Inflammatory macrophage treated with lipopolysaccharide for 1 hour (primary cell): Measurements from ENCODE around the gene LYSMD1.
A peak's percentile ranks its signal among the peaks of the same experiment; 100 is the strongest.

Experiments
- DNase-seq, 2 donors: peaks; one replicate each; pipeline ENCODE4 v3.0.0-alpha.2; 2020 to 2022

LYSMD1 gene

GRCh38 chr1:151175041-151175741, 9.5 kb upstream of the LYSMD1 start:
- DNase-seq: no peak

- DNase-seq: no peak
Observed at GRCh38 chr1:151171190-151171589, 5.5 kb upstream of the LYSMD1 start.

- no peak for DNase-seq
Observed at GRCh38 chr1:151167116-151167515, 1.4 kb upstream of the LYSMD1 start.

GRCh38 chr1:151166505-151166956, 829 bp upstream of the LYSMD1 start:
- peak in 1 of 2 donors; percentile 7 for DNase-seq

- DNase-seq: no peak
Observed at GRCh38 chr1:151165281-151165737, 393 bp downstream of the LYSMD1 start.

GRCh38 chr1:151164732-151165280, 896 bp downstream of the LYSMD1 start:
- no peak for DNase-seq

- peak; percentile 53 to 70 for DNase-seq
Observed at GRCh38 chr1:151159373-151159772, 6.3 kb downstream of the LYSMD1 start.

GRCh38 chr1:151158751-151159251, 6.9 kb downstream of the LYSMD1 start:
- no peak for DNase-seq

GRCh38 chr1:151158326-151158725, 7.4 kb downstream of the LYSMD1 start:
- DNase-seq: peak; percentile 31 to 52

GRCh38 chr1:151157067-151157531, 8.6 kb downstream of the LYSMD1 start:
- DNase-seq: peak; percentile 47 to 60

GRCh38 chr1:151156515-151156819, 9.2 kb downstream of the LYSMD1 start, which contains the start of gene TNFAIP8L2:
TSS of gene TNFAIP8L2 (plus strand) at chr1:151156649. CDS start at chr1:151158698, 2,049 bp downstream.
- DNase-seq: peak; percentile 78 to 80

- DNase-seq: no peak
Observed at GRCh38 chr1:151147665-151148064, 18.0 kb downstream of the LYSMD1 start.

GRCh38 chr1:151147132-151147503, 18.6 kb downstream of the LYSMD1 start:
- no peak for DNase-seq

- peak; percentile 83 to 87 for DNase-seq
Observed at GRCh38 chr1:151146412-151147131, 19.1 kb downstream of the LYSMD1 start, which contains the start of gene SEMA6C. TSS of gene SEMA6C (minus strand) at chr1:151146631. CDS start at chr1:151142621, 4,010 bp downstream.

GRCh38 chr1:151146072-151146411, 19.7 kb downstream of the LYSMD1 start:
- no peak for DNase-seq

GRCh38 chr1:151145304-151146071, 20.2 kb downstream of the LYSMD1 start:
- DNase-seq: no peak

GRCh38 chr1:151144474-151145303, 21.0 kb downstream of the LYSMD1 start:
- DNase-seq: no peak

- no peak for DNase-seq
Observed at GRCh38 chr1:151143986-151144385, 21.7 kb downstream of the LYSMD1 start.

- no peak for DNase-seq
Observed at GRCh38 chr1:151143057-151143435, 22.7 kb downstream of the LYSMD1 start.

GRCh38 chr1:151142411-151143056, 23.2 kb downstream of the LYSMD1 start:
- DNase-seq: no peak

GRCh38 chr1:151137789-151138188, 27.9 kb downstream of the LYSMD1 start:
- no peak for DNase-seq
